SH-SY5Y (cell line): ENCODE results near the gene AMIGO3.

Source experiments
- GATA2 ChIP-seq: IDR thresholded peaks from 2 replicates; pipeline ENCODE4 v1.6.1; 2011; ENCODE audit warnings: mild to moderate bottlenecking, low read depth, low read length
- GATA3 ChIP-seq: IDR thresholded peaks from 2 replicates; pipeline ENCODE4 v1.6.1; 2011; ENCODE audit warnings: low read depth, mild to moderate bottlenecking, low read length, moderate library complexity

Gene AMIGO3, protein sequence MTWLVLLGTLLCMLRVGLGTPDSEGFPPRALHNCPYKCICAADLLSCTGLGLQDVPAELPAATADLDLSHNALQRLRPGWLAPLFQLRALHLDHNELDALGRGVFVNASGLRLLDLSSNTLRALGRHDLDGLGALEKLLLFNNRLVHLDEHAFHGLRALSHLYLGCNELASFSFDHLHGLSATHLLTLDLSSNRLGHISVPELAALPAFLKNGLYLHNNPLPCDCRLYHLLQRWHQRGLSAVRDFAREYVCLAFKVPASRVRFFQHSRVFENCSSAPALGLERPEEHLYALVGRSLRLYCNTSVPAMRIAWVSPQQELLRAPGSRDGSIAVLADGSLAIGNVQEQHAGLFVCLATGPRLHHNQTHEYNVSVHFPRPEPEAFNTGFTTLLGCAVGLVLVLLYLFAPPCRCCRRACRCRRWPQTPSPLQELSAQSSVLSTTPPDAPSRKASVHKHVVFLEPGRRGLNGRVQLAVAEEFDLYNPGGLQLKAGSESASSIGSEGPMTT

DNA sequence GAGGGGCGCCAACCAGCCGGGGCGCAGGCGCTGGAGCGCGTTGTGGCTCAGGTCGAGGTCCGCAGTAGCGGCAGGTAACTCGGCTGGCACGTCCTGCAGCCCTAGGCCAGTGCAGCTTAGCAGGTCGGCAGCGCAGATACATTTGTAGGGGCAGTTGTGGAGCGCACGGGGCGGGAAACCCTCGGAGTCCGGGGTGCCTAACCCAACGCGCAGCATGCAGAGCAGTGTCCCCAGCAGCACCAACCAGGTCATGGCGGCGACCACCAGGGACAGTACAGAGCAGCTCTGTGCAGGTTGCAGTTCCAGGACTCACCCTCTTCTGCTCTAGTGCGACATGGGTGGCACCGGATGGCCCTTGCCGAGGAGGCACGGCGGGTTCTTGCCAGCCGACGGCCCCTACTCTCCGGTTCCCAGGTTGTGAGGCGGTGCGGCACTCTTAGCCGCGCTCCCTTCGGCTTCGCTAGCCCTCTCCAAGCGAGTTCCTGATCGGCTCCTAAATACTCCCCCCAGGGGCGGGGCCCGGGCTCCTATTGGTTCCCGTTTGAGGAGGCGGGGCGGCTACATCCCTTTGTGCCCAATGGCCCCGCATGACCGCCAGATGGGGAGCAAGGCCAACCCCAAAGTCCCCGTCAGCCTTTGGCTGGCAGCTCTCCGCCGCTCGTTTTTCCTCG lies at the start of gene AMIGO3:
TSS of gene AMIGO3 (minus strand) at position 471 of the 671 bp plus-strand sequence. CDS start at position 252, 219 bp downstream.
- TF ChIP-seq GATA2 (no peak), GATA3 (no peak)

DNA sequence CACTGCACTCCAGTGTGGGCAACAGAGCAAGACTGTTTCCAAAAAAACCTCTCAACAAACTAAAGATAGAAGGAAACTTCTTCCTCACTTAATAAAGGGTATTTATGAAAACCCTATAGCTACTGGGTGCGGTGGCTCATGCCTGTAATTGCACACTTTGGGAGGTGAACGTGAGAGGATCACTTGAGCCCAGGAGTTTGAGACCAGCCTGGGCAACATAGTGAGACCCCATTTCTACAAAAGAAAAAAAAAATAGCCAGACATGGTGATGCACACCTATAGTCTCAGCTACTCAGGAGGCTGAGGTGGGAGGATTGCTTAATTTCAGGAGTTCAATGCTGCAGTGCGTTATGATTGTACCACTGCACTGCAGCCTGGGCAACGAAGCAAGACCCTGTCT lies 44.5 kb upstream of the AMIGO3 start:
- TF ChIP-seq GATA2: no peak
- TF ChIP-seq GATA3: no peak

DNA sequence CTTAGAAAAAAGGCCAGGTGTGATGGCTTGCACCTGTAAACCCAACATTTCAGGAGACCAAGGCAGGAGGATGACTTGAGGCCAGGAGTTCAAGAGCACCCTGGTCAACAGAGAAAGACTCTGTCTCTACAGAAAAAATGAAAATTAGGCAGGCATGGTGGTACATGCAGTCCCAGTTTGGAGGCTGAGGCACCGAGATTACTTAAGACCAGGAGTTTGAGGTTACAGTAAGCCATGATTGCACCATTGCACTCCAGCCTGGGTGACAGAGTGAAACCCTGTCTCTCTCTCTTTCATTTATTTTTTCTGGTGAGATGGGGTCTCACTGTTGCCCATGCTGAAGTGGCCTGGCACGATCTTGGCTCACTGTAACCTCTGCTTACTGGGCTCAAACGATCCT lies 42.2 kb upstream of the AMIGO3 start:
- no peak for TF ChIP-seq GATA2
- TF ChIP-seq GATA3: no peak

GRCh38 chr3:49759226-49759625 lies 39.7 kb upstream of the AMIGO3 start:
- no peak for TF ChIP-seq GATA2
- no peak for TF ChIP-seq GATA3

DNA sequence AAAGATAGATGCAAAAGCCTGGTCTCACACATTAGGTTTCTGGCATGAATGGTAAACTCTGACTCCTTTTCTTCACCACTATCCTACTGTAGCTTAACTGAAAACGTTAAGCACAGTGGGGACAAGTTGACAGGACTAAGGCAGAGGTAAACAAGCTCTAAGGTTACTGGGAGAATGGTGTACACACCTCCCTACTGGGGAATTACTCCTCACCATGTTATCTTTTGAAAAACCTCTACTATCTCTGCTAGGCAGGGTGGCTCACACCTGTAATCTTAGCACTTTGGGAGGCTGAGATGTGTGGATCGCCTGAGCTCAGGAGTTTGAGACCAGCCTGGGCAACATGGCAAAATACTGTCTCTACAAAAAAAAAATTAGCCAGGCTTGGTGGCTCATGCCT lies 37.7 kb upstream of the AMIGO3 start:
- no peak for TF ChIP-seq GATA2
- TF ChIP-seq GATA3: no peak

DNA sequence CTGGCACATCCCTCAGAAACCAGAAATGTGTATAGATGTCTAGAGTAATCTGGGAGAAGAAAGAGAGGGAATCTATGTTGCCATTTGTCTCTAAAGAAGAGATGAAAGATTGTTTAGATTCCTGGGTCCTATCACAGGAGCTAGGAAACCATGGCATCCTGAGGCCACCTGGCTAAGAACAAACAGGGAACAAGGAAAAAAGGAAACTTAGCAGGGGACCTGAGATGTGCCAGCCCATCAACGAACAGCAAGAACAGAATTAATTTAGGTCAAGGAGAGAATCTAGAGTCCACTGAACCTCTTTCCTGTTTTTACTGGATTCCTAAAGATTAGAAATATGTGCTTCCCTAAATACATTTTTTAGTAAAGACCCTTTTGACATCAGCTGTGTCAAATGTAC lies 36.6 kb upstream of the AMIGO3 start:
- no peak for TF ChIP-seq GATA3
- TF ChIP-seq GATA2: no peak

DNA sequence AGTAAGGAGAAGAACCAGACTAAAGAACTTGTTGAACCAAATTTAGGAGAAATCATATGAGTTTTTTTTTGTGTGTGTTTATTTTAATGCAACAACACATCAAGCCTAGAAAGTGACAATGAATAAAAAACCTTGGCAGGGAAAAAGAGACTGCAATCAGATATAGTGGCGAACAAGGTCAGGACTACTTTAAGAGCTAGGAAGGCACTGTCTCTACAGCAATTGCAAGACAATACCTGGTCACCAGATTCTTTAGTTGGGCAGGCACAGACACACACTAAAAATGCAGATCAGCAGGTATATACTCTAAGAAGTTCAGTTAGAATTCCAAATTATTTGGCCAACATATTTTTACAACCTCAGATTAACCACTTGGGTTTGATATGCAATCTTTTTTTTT lies 35.1 kb upstream of the AMIGO3 start:
- TF ChIP-seq GATA2 (no peak), GATA3 (no peak)

DNA sequence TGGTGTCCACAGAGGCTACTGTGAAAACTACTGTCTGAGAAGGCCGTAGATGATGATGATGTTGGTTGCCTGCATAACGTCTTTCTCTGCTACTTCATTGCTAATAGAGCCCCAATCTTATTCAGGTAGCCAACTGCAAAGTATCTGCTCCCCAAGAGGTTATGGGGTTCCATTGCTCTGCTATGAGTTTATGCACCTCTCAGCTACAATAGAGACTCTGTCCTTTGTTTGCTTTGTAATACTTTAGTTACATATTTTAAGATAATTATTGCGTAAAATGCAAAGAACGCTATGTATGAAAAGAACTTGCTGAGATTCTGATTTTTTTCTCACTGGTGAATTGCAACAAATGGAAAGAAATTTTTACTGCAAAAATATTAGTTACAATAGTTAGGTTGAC lies 32.0 kb upstream of the AMIGO3 start:
- TF ChIP-seq GATA2 (no peak), GATA3 (no peak)

GRCh38 chr3:49750056-49750455 lies 30.6 kb upstream of the AMIGO3 start:
- TF ChIP-seq GATA2 (no peak), GATA3 (no peak)

DNA sequence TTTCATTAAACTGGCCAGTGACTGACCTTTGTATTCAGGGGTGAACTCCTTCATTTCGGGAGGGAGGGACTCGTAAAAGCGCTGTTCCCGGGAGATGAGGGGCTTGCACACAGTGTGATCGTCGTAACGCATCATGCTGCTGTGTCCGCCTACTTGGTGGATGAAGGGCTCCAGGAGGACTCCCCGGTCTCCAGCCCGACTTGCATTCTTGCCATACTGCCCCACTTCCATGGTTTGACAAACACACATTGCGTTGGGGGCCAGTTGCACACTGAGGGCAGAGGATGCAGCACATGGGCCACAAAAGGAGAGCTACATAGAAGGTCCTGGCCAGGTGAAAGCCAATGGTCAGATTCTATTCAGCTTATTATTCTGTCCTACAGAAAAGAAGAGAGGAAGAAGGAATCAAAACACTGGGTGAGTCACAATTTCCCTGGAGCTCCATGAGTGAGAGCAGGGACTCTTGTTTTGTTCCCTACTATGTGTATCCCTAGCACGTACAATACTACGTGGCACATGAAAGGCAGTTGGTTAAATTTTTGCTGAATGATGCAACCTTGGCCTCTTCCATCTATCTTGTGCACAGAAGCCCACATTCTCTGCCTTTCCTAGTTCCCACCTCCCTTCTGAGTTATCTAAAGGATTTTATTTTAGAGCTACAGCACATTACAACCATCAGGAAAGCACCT lies 28.5 kb upstream of the AMIGO3 start:
- TF ChIP-seq GATA3 (no peak), GATA2 (no peak)

DNA sequence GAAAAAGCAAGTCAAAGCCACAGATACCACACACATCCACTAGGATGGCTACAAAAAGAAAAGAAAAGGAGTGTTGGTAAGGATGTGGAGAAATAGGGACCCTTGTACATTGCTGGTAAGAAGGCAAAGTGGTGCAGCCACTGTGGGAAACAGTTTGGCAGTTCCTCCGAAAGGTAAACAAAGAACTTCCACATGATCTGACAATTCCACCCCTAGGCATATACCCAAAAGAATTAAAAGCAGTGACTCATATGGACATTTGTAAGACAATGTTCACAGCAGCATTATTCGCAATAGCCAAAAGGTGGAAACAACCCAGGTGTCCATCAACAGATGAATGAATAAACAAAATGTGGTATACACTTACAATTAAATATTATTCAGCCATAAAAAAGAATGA lies 26.5 kb upstream of the AMIGO3 start:
- TF ChIP-seq GATA2: no peak

DNA sequence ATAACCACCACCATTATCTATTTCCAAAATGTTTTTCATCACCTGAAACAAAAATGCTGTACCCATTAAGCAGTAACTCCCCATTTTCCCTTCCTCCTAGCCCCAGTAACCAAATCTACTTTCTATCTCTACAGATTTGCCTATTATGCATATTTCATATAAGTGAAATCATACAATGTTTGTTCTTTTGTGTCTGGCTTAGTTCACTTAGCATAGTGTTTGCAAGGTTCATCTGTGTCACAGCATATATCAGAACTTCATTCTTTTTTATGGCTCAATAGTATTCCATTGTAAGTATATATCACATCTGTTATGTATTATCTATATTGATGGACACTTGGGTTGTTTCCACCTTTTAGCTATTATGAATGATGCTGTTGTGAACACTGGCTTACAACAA lies 20.9 kb upstream of the AMIGO3 start:
- no peak for TF ChIP-seq GATA3
- TF ChIP-seq GATA2: no peak

- TF ChIP-seq GATA3 (no peak), GATA2 (no peak)
Observed at GRCh38 chr3:49738067-49738713, 18.7 kb upstream of the AMIGO3 start.

GRCh38 chr3:49734752-49735151 lies 15.3 kb upstream of the AMIGO3 start:
- TF ChIP-seq GATA3 (no peak), GATA2 (no peak)

DNA sequence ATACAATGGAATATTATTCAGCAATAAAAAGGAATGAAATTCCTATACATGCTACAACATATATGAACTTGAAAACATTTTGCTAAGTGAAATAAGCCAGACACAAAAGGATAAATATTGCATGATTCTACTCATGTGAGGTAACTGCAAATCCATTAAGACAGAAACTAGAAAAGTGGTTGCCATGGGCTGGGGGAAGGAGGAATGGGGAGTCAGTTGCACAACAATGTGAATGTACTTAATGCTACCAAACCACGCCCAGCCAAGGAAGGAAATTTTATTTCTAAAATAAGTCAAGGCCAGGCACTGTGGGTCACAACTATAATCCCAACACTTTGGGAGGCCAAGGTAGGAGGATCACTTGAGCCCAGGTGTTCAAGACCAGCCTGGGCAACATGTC lies 14.1 kb upstream of the AMIGO3 start:
- TF ChIP-seq GATA3 (no peak), GATA2 (no peak)
